IMR-90 (cell line): ENCODE results near the gene CPED1. TPM values are rescaled to one million over a fixed set of nuclear protein-coding genes. Genes with fewer than 3 reads are reported as not detected.

Source experiments
- ATAC-seq: fragments of 200-7000 bp; cut with Tn5 transposase; 2 replicates; pipeline ENCODE4 v1.9.1; 2020; ENCODE audit warnings: low read depth, mild to moderate bottlenecking, moderate library complexity
- BruUV-seq: library from RNA; stranded (reverse); fragments of 400-500 nt; replicated peaks from 2 replicates; lab custom pipeline; 2021; lab: Mats Ljungman, UMichigan
- CTCF ChIA-PET: fragments of 300-600 bp; formaldehyde crosslinking; extraction: SDS; loops from one replicate; lab custom pipeline; 2021; ENCODE audit warnings: antibody characterized with exemption; lab: Yijun Ruan, JAX
- POLR2A ChIA-PET: fragments of 300-600 bp; sonication (Branson Sonifier 250); formaldehyde crosslinking; loops from one replicate; lab custom pipeline; 2022; ENCODE audit warnings: antibody characterized with exemption; ENCODE audit not compliant: unreplicated experiment; lab: Charles Lee
- DNase-seq: peaks from one replicate; pipeline ENCODE4 v3.0.0; 2013
- H2AFZ ChIP-seq: replicated peaks from 2 replicates; pipeline ENCODE3; 2013; ENCODE audit warnings: low read length, mild to moderate bottlenecking; ENCODE audit not compliant: poor library complexity
- H2AK5ac ChIP-seq: 2 replicates; pipeline ENCODE4 v1.6.1; 2013; ENCODE audit warnings: low read depth, low read length, inconsistent platforms
- H2AK9ac ChIP-seq: replicated peaks from 2 replicates; pipeline ENCODE3; 2013; ENCODE audit warnings: mild to moderate bottlenecking, low read depth, low read length, moderate library complexity; ENCODE audit not compliant: poor library complexity
- H2BK120ac ChIP-seq: 2 replicates; pipeline ENCODE4 v1.6.1; 2013; ENCODE audit warnings: low read depth, low read length, inconsistent platforms
- H2BK15ac ChIP-seq: 3 replicates; pipeline ENCODE4 v1.6.1; 2013; ENCODE audit warnings: low read depth, low read length, inconsistent platforms
- H2BK20ac ChIP-seq: 2 replicates; pipeline ENCODE4 v1.6.1; 2013; ENCODE audit warnings: low read depth, mild to moderate bottlenecking, inconsistent platforms, low read length, moderate library complexity
- H2BK5ac ChIP-seq: 2 replicates; pipeline ENCODE4 v1.6.1; 2013; ENCODE audit warnings: mild to moderate bottlenecking, low read depth, low read length, inconsistent platforms; ENCODE audit not compliant: poor library complexity, severe bottlenecking
- H3K14ac ChIP-seq: replicated peaks from 2 replicates; pipeline ENCODE4 v1.6.1; 2013; ENCODE audit warnings: low read depth, low read length, inconsistent platforms
- H3K18ac ChIP-seq: 2 replicates; pipeline ENCODE4 v1.6.1; 2013; ENCODE audit warnings: low read depth, low read length, control low read depth
- H3K23ac ChIP-seq: 2 replicates; pipeline ENCODE4 v1.6.1; 2013; ENCODE audit warnings: low read depth, low read length, inconsistent platforms
- H3K27ac ChIP-seq: 2 replicates; pipeline ENCODE4 v1.5.1; 2013; ENCODE audit warnings: mild to moderate bottlenecking, control low read depth, low read length; ENCODE audit not compliant: insufficient read depth
- H3K27me3 ChIP-seq: 2 replicates; pipeline ENCODE4 v1.6.1; 2013; ENCODE audit warnings: low read length; ENCODE audit not compliant: control insufficient read depth, insufficient read depth
- H3K36me3 ChIP-seq: 2 replicates; pipeline ENCODE4 v1.6.1; 2013; ENCODE audit warnings: low read length, mixed read lengths; ENCODE audit not compliant: control insufficient read depth, insufficient read depth
- H3K4ac ChIP-seq: 2 replicates; pipeline ENCODE4 v1.6.1; 2013; ENCODE audit warnings: low read depth, low read length, inconsistent platforms
- H3K4me1 ChIP-seq: 2 replicates; pipeline ENCODE4 v1.6.1; 2013; ENCODE audit warnings: low read length, mixed read lengths; ENCODE audit not compliant: control insufficient read depth, insufficient read depth
- H3K4me2 ChIP-seq: 2 replicates; pipeline ENCODE4 v1.6.1; 2013; ENCODE audit warnings: low read depth, mild to moderate bottlenecking, control low read depth, low read length, moderate library complexity
- H3K4me3 ChIP-seq: 2 replicates; pipeline ENCODE4 v1.5.1; 2013; ENCODE audit warnings: low read depth, mild to moderate bottlenecking, control low read depth, low read length, moderate library complexity; ENCODE audit not compliant: insufficient read depth
- H3K56ac ChIP-seq: 2 replicates; pipeline ENCODE4 v1.6.1; 2013; ENCODE audit warnings: low read length, inconsistent platforms; ENCODE audit not compliant: insufficient read depth; ENCODE audit errors: extremely low read depth
- H3K79me1 ChIP-seq, 2 experiments: 2 replicates each; pipeline ENCODE4 v1.6.1; 2013; ENCODE audit warnings: low read length in 2 of 2, inconsistent platforms in 1 of 2, low read depth in 1 of 2
- H3K9ac ChIP-seq: 2 replicates; pipeline ENCODE4 v1.6.1; 2013; ENCODE audit warnings: low read depth, low read length, control low read depth
- H3K9me1 ChIP-seq: 2 replicates; pipeline ENCODE4 v1.6.1; 2013; ENCODE audit warnings: low read length, inconsistent platforms; ENCODE audit not compliant: insufficient read depth
- H3K9me3 ChIP-seq: 2 replicates; pipeline ENCODE4 v1.6.1; 2013; ENCODE audit warnings: low read length; ENCODE audit not compliant: control insufficient read depth, insufficient read depth
- H4K20me1 ChIP-seq: 2 replicates; pipeline ENCODE4 v1.6.1; 2013; ENCODE audit warnings: low read length, inconsistent platforms; ENCODE audit not compliant: insufficient read depth
- H4K5ac ChIP-seq: 2 replicates; pipeline ENCODE4 v1.6.1; 2013; ENCODE audit warnings: mild to moderate bottlenecking, low read depth, low read length, control low read depth
- H4K8ac ChIP-seq, 2 experiments: 2 replicates each; pipeline ENCODE4 v1.6.1; 2013; ENCODE audit warnings: low read depth in 2 of 2, low read length in 2 of 2, control low read depth in 1 of 2, inconsistent platforms in 1 of 2
- H4K91ac ChIP-seq: 2 replicates; pipeline ENCODE4 v1.6.1; 2013; ENCODE audit warnings: low read depth, low read length, inconsistent platforms; ENCODE audit not compliant: insufficient read depth
- BHLHE40 ChIP-seq: fragments of 150-350 bp; IDR thresholded peaks from 2 replicates; pipeline ENCODE4 v1.6.1; 2016; ENCODE audit warnings: mild to moderate bottlenecking, low read depth, low read length
- CEBPB ChIP-seq: IDR thresholded peaks from 2 replicates; pipeline ENCODE4 v1.6.1; 2012; ENCODE audit warnings: low read depth, low read length, improper control_type of control experiment
- CHD1 ChIP-seq: IDR thresholded peaks from 2 replicates; pipeline ENCODE4 v1.6.1; 2012; ENCODE audit warnings: low read depth, low read length, improper control_type of control experiment
- CTCF ChIP-seq: conservative IDR thresholded peaks from 2 replicates; pipeline ENCODE4 v1.5.1; 2012; ENCODE audit warnings: mild to moderate bottlenecking, low read depth, low read length, improper control_type of control experiment
- ELK1 ChIP-seq: fragments of 150-350 bp; IDR thresholded peaks from 2 replicates; pipeline ENCODE4 v1.6.1; 2016; ENCODE audit warnings: low read depth, mild to moderate bottlenecking, low read length, moderate library complexity, borderline replicate concordance
- FOS ChIP-seq: fragments of 150-350 bp; IDR thresholded peaks from 2 replicates; pipeline ENCODE4 v1.6.1; 2016; ENCODE audit warnings: low read depth, low read length
- MAZ ChIP-seq: IDR thresholded peaks from 2 replicates; pipeline ENCODE4 v1.6.1; 2012; ENCODE audit warnings: low read depth, mild to moderate bottlenecking, low read length, improper control_type of control experiment, moderate library complexity, borderline replicate concordance
- MXI1 ChIP-seq: IDR thresholded peaks from 2 replicates; pipeline ENCODE4 v1.6.1; 2012; ENCODE audit warnings: low read depth, mild to moderate bottlenecking, low read length, moderate library complexity, borderline replicate concordance
- NFE2L2 ChIP-seq: fragments of 150-350 bp; IDR thresholded peaks from 2 replicates; pipeline ENCODE4 v1.6.1; 2016; ENCODE audit warnings: low read depth, mild to moderate bottlenecking, low read length
- POLR2A ChIP-seq: IDR thresholded peaks from 2 replicates; pipeline ENCODE4 v1.6.1; 2012; ENCODE audit warnings: mild to moderate bottlenecking, low read depth, low read length
- RAD21 ChIP-seq: IDR thresholded peaks from 2 replicates; pipeline ENCODE4 v1.6.1; 2012; ENCODE audit warnings: low read length, improper control_type of control experiment
- RCOR1 ChIP-seq: IDR thresholded peaks from 2 replicates; pipeline ENCODE4 v1.6.1; 2012; ENCODE audit warnings: mild to moderate bottlenecking, low read length, improper control_type of control experiment; ENCODE audit not compliant: insufficient replicate concordance
- SMC3 ChIP-seq: fragments of 150-350 bp; IDR thresholded peaks from 2 replicates; pipeline ENCODE4 v1.6.1; 2016; ENCODE audit warnings: low read depth, mild to moderate bottlenecking, antibody characterized with exemption, low read length, moderate library complexity
- WGBS, 2 experiments: methylation state at CpG; one replicate each; pipeline versions ENCODE4 v1.1.5 to v1.1.7; 2013; ENCODE audit warnings: missing lambda C conversion rate in 2 of 2; ENCODE audit not compliant: insufficient read length in 1 of 2; ENCODE audit errors: extremely low coverage in 2 of 2; 5-methylcytosine and 5-hydroxymethylcytosine counted together
- dilution Hi-C: fragments of 300-500 bp; cut with HindIII; formaldehyde crosslinking; loops from one replicate; pipeline ENCODE4 v1.14.3; 2018; ENCODE audit warnings: low sequenced_read_pairs; ENCODE audit not compliant: unreplicated experiment
- in situ Hi-C: fragments of 300-500 bp; cut with MboI; formaldehyde crosslinking; loops from 3 replicates; pipeline ENCODE4 v1.14.3; 2019; ENCODE audit warnings: low sequenced_read_pairs, inconsistent platforms, mixed read lengths
- intact Hi-C: fragments of 100-400 bp; cut with micrococcal nuclease; formaldehyde crosslinking; loops from 2 replicates; pipeline ENCODE4 v1.10.0; 2022
- polyA plus RNA-seq, 3 experiments: library from polyadenylated mRNA; depleted of rRNA; stranded (reverse); fragments of >200 nt; gene quantifications; 2 replicates each; pipeline ENCODE4 v1.2.3, GENCODE V29; 2012; ENCODE audit warnings: low replicate concordance in 1 of 3
- total RNA-seq: library from RNA; depleted of rRNA; stranded (reverse); fragments of >200 nt; gene quantifications from 2 replicates; pipeline ENCODE4 v1.2.3, GENCODE V29; 2012
- TF ChIP-seq, protein P1 (sequence below): fragments of 150-350 bp; IDR thresholded peaks from 2 replicates; pipeline ENCODE4 v1.6.1; 2017; ENCODE audit warnings: mild to moderate bottlenecking, antibody characterized with exemption, low read length, low read depth

Gene CPED1
- total and polyA plus RNA-seq, 2 of the 4 experiments (the other 2 are of a cell fraction) = 31.2 to 96.8 TPM

DNA sequence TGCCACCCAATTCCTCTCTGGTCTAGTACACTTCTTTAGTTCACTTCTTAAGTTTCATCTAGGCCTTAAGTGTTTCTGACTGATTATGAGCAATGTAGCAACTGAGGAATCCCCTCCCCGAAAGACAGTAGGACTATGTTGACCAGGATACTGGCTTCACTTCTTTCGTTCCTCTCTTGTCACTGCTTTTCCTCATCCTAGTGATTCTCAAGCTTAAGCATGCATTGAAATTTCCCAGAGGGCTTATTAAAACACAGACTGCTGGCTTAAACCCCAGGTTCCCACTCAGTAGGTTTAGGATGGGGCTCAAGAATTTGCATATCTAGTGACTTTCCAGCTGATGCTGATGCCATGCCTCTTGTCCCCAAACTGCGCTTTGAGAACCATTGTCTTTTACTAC is 175.7 kb downstream of the CPED1 start:
- Histone ChIP-seq H2AK5ac (no peak overlapping the region), H4K5ac (no peak overlapping the region), H2BK20ac (no peak overlapping the region), H2BK120ac (no peak overlapping the region), H3K4me2 (no peak overlapping the region), H3K36me3 (no peaks in the 10 kb centered on the region; the same call in 1 of the 2 replicates), H3K4me1 (no peaks in the 10 kb centered on the region), H3K56ac (no peak overlapping the region), H3K23ac (no peak overlapping the region), H3K27me3 (no peaks in the 10 kb centered on the region), H3K4me3 (no peak overlapping the region), H2BK5ac (no peak overlapping the region), H4K8ac (no peak overlapping the region), H2AFZ (no peak overlapping the region), H3K9me1 (no peaks in the 10 kb centered on the region), H3K9me3 (no peaks in the 10 kb centered on the region), H4K20me1 (no peaks in the 10 kb centered on the region), H3K18ac (no peak overlapping the region), H4K91ac (no peak overlapping the region), H3K9ac (no peak overlapping the region), H2BK15ac (no peak overlapping the region), H3K4ac (no peak overlapping the region), H2AK9ac (no peak overlapping the region), H3K14ac (no peak overlapping the region), H3K79me1 (peaks cover 2 to 11% of the 10 kb centered on the region in 2 experiments; a peak in 1 of 4 replicates), H3K27ac (no peak overlapping the region)
- DNase-seq (no peak), ATAC-seq (no peak)
- dilution Hi-C loops (no loop called here), intact Hi-C loops (loop anchor here (5.0 kb wide), 1 partner anchor 383 kb away; no protein-coding TSS in a partner anchor), in situ Hi-C loops (no loop called here)
- ChIA-PET CTCF (interaction anchor here (0.6 to 0.8 kb wide), 2 partner anchors 119 to 163 kb away, joined by 3 read pairs; no protein-coding TSS in a partner anchor), POLR2A (no interaction called here)
- TF ChIP-seq POLR2A (no peak), RCOR1 (no peak), CHD1 (no peak), BHLHE40 (no peak), NFE2L2 (no peak), FOS (no peak), ELK1 (no peak), MXI1 (no peak), CEBPB (no peak), RAD21 (no peak), MAZ (no peak), SMC3 (no peak), CTCF (no peak)
- TF ChIP-seq, protein P1, sequence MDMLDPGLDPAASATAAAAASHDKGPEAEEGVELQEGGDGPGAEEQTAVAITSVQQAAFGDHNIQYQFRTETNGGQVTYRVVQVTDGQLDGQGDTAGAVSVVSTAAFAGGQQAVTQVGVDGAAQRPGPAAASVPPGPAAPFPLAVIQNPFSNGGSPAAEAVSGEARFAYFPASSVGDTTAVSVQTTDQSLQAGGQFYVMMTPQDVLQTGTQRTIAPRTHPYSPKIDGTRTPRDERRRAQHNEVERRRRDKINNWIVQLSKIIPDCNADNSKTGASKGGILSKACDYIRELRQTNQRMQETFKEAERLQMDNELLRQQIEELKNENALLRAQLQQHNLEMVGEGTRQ = no peak
- WGBS, 2 experiments = 100% methylated on average over 1 of the region's 3 CpGs; no CpG with 5 or more reads in 1 of the 2 experiments
- BruUV-seq = no TSS peak
